Uterus (tissue), 4 donors: ENCODE results near the gene FHOD1. TPM values are rescaled to one million over a fixed set of nuclear protein-coding genes. Genes with fewer than 3 reads are reported as not detected.

ENCODE experiments used
- DNase-seq, 2 donors: peaks; one replicate each; pipeline ENCODE4 v3.0.0-alpha.2; 2019 to 2020
- H3K27ac ChIP-seq, 2 donors: fragments of 200-600 bp; sonication (generic); 1 replicate in 1 of 2; 2 replicates in 1 of 2; pipeline ENCODE4 v1.5.1; 2016 to 2018
- H3K27me3 ChIP-seq, 2 donors: fragments of 200-600 bp; sonication (generic); one replicate each; pipeline ENCODE4 v1.5.1; 2018 to 2019; ENCODE audit warnings: control low read depth in 1 of 2
- H3K36me3 ChIP-seq, 2 donors: fragments of 200-600 bp; sonication (generic); one replicate each; pipeline ENCODE4 v1.5.1; 2019; ENCODE audit warnings: control low read depth in 1 of 2
- H3K4me1 ChIP-seq, 2 donors: fragments of 200-600 bp; sonication (generic); one replicate each; pipeline ENCODE4 v1.5.1; 2018 to 2019; ENCODE audit warnings: control low read depth in 1 of 2
- H3K4me3 ChIP-seq, 2 donors: fragments of 200-600 bp; sonication (generic); 1 replicate in 1 of 2; 2 replicates in 1 of 2; pipeline ENCODE4 v1.5.1; 2018 to 2019; ENCODE audit warnings: mild to moderate bottlenecking in 1 of 2
- H3K9me3 ChIP-seq, 2 donors: fragments of 200-600 bp; sonication (generic); one replicate each; pipeline ENCODE4 v1.5.1; 2019; ENCODE audit warnings: control low read depth in 1 of 2
- CTCF ChIP-seq, 4 experiments: fragments of 200-600 bp in 2 of 4; fragments of 450-650 bp in 2 of 4; sonication (generic) in 2 of 4; IDR thresholded peaks; one replicate each; pipeline ENCODE4 v1.5.1; 2016 to 2019; ENCODE audit warnings: antibody characterized with exemption in 4 of 4, mild to moderate bottlenecking in 2 of 4, moderate library complexity in 1 of 4
- POLR2A ChIP-seq, 2 donors: fragments of 450-650 bp; IDR thresholded peaks; one replicate each; pipeline ENCODE4 v1.6.1; 2016; ENCODE audit warnings: antibody characterized with exemption in 2 of 2, mild to moderate bottlenecking in 1 of 2, moderate library complexity in 1 of 2
- intact Hi-C: fragments of 100-400 bp; cut with DNase I; formaldehyde crosslinking; loops from one replicate; pipeline ENCODE4 v1.15.1; 2023; ENCODE audit warnings: low total_unique reads
- total RNA-seq, 4 donors: library from RNA; depleted of rRNA in 3 of 4; stranded (reverse); fragments of >200 nt in 3 of 4; gene quantifications; one replicate each; pipeline versions ENCODE4 v1.1.0 to v1.2.4, GENCODE V29; 2014 to 2023
- donor health status: DM: yes; HTN: yes; CAD: no.

FHOD1 gene
- total RNA-seq, 4 donors from 2014 or later: 2.3 to 37.6 (median 11.8) TPM

GRCh38 chr16:67183627-67184452 lies 63.4 kb downstream of the FHOD1 start, which contains the start of gene MATCAP1:
Gene MATCAP1 (minus strand): TSS chr16:67183963. CDS start chr16:67180610, 3,353 bp downstream.
- Histone ChIP-seq H3K9me3 (no peaks in the 10 kb centered on the region), H3K4me3 (peak within 1 kb of the TSS; percentile 80 to 84), H3K27ac (peak within 1 kb of the TSS; percentile 97 to 98), H3K27me3 (no peaks in the 10 kb centered on the region), H3K36me3 (no peaks in the 10 kb centered on the region), H3K4me1 (peaks cover 0 to 9% of the 10 kb centered on the region in 2 donors)
- peak in 1 of 4 experiments; percentile 5 for TF ChIP-seq CTCF (IDR thresholded peaks at IDR 0.05)
- TF ChIP-seq POLR2A (IDR thresholded peaks at IDR 0.05): peak in 1 of 2 donors; percentile 83
- intact Hi-C loops: no loop called here
- DNase-seq: peak; percentile 94 to 97

DNA sequence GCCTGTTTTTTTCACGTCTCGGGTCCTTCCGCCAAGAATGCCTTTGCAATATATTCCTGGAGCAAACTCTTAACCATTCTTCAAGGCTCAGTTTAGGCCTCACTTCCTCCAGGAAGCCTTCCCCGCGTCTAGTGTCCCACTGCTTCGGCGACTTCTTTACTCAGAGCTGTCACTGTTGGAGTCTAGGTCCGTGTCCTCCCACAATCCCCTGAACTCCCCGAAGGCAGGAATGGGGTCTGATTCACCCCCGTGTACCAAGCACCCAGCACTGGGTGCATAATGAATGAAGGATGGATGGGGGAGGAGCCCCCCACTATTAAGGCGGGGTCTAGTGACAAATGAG lies 64.0 kb downstream of the FHOD1 start:
- Histone ChIP-seq H3K27ac (peak overlapping the region; percentile 97 to 98), H3K4me1 (peaks cover 0 to 9% of the 10 kb centered on the region in 2 donors), H3K27me3 (no peaks in the 10 kb centered on the region), H3K4me3 (peak overlapping the region; percentile 80 to 84), H3K36me3 (no peaks in the 10 kb centered on the region), H3K9me3 (no peaks in the 10 kb centered on the region)
- TF ChIP-seq POLR2A (IDR thresholded peaks at IDR 0.05) (no peak), CTCF (IDR thresholded peaks at IDR 0.05) (no peak)
- DNase-seq: no peak
- intact Hi-C loops: no loop called here

DNA sequence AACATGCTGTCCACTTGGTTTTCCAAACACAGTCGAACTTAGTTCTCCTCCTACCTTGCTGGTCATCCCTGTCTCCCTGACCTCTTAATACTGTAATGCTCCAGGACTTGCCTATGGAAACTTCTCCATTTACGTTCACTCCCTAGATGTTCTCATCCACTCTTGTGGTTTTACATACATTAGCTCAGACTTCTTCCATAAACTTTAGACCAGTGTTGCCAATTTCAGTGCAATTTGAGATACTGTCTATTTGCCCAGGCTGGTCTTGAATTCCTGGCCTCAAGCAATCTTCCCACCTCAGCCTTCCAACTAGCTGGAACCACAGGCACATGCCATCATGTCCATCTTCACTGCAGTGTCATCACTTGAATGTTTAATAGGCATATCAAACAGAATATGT lies 65.0 kb downstream of the FHOD1 start:
- DNase-seq: no peak
- Histone ChIP-seq H3K4me1 (peaks cover 0 to 9% of the 10 kb centered on the region in 2 donors), H3K4me3 (no peak overlapping the region), H3K9me3 (no peaks in the 10 kb centered on the region), H3K36me3 (no peaks in the 10 kb centered on the region), H3K27me3 (no peaks in the 10 kb centered on the region), H3K27ac (peak overlapping the region; percentile 63 to 98)
- intact Hi-C loops: no loop called here
- TF ChIP-seq POLR2A (IDR thresholded peaks at IDR 0.05) (no peak), CTCF (IDR thresholded peaks at IDR 0.05) (no peak)

- intact Hi-C loops: no loop called here
Observed at GRCh38 chr16:67181346-67181745, 65.9 kb downstream of the FHOD1 start.

More at GRCh38 chr16:67181346-67181745, 65.9 kb downstream of the FHOD1 start:
- Histone ChIP-seq H3K36me3 (no peaks in the 10 kb centered on the region), H3K9me3 (no peaks in the 10 kb centered on the region), H3K27ac (peak overlapping the region; percentile 63 to 98), H3K27me3 (no peaks in the 10 kb centered on the region), H3K4me1 (peaks cover 0 to 9% of the 10 kb centered on the region in 2 donors), H3K4me3 (no peak overlapping the region)
- DNase-seq: peak; percentile 75 to 76
- TF ChIP-seq CTCF (IDR thresholded peaks at IDR 0.05): no peak
- no peak for TF ChIP-seq POLR2A (IDR thresholded peaks at IDR 0.05)
